ENCODE measurements around the gene TWSG1. TPM values are rescaled to one million over a fixed set of nuclear protein-coding genes. Genes with fewer than 3 reads are reported as not detected.
A peak's percentile ranks its signal among the peaks of the same experiment; 100 is the strongest.

Gene TWSG1
- total RNA-seq, 1 experiment from 2014 or later: 43.7 TPM

GRCh38 chr18:9330419-9330818, 4.2 kb upstream of the TWSG1 start:
- no peak for TF ChIP-seq CTCF (IDR thresholded peaks at IDR 0.05; ENCODE audit: insufficient read depth in 1 of 2, low read depth in 1 of 2, low read length in 1 of 2, severe bottlenecking in 1 of 2, unreplicated experiment in 1 of 2)
- no peaks in the 10 kb centered on the region for H3K9me3 ChIP-seq
- Mint-ChIP-seq H3K27ac (ENCODE audit: unreplicated experiment) (no peak overlapping the region), H3K4me3 (ENCODE audit: unreplicated experiment) (no peak overlapping the region), H3K27me3 (ENCODE audit: insufficient read depth, unreplicated experiment) (no peaks in the 10 kb centered on the region), H3K4me1 (ENCODE audit: low read depth, unreplicated experiment) (no peaks in the 10 kb centered on the region), H3K36me3 (ENCODE audit: insufficient read depth, unreplicated experiment) (no peaks in the 10 kb centered on the region), H3K9me3 (ENCODE audit: unreplicated experiment) (no peaks in the 10 kb centered on the region)
- H3K4me3 ChIP-seq (ENCODE audit: low read depth, low read length): no peak overlapping the region
- no peaks in the 10 kb centered on the region for H3K27me3 ChIP-seq (replicated peaks; ENCODE audit: control insufficient read depth, insufficient read depth, low read length)
- CTCF ChIA-PET: no interaction called here
- H3K4me1 ChIP-seq: no peaks in the 10 kb centered on the region
- no peak for DNase-seq
- intact Hi-C loops (cut with micrococcal nuclease; ENCODE audit: unreplicated experiment): loop anchor here (10.0 kb wide), 2 partner anchors 116 to 196 kb away; partner anchors contain the start of gene ANKRD12
- no TSS peak for BruUV-seq (replicated peaks)
- no peaks in the 10 kb centered on the region for H3K36me3 ChIP-seq (ENCODE audit: control insufficient read depth, insufficient read depth, low read length)
- POLR2A ChIA-PET: no interaction called here

- H3K9me3 ChIP-seq: no peaks in the 10 kb centered on the region
- peak overlapping the region; percentile 97 for H3K4me3 Mint-ChIP-seq (ENCODE audit: unreplicated experiment)
- no peaks in the 10 kb centered on the region for H3K27me3 Mint-ChIP-seq (ENCODE audit: insufficient read depth, unreplicated experiment)
- H3K36me3 ChIP-seq (ENCODE audit: control insufficient read depth, insufficient read depth, low read length): no peaks in the 10 kb centered on the region
- peak overlapping the region; percentile 97 for H3K27ac Mint-ChIP-seq (ENCODE audit: unreplicated experiment)
- BruUV-seq (replicated peaks): TSS peak; percentile 76
- no peaks in the 10 kb centered on the region for H3K27me3 ChIP-seq (replicated peaks; ENCODE audit: control insufficient read depth, insufficient read depth, low read length)
- H3K4me1 ChIP-seq: 0 out of 2 replicates have a peak, but pooled peaks cover 4% of the 10 kb centered on the region
- TF ChIP-seq CTCF (IDR thresholded peaks at IDR 0.05; ENCODE audit: insufficient read depth in 1 of 2, low read depth in 1 of 2, low read length in 1 of 2, severe bottlenecking in 1 of 2, unreplicated experiment in 1 of 2): no peak
- H3K9me3 Mint-ChIP-seq (ENCODE audit: unreplicated experiment): no peaks in the 10 kb centered on the region
- H3K36me3 Mint-ChIP-seq (ENCODE audit: insufficient read depth, unreplicated experiment): peaks cover 8% of the 10 kb centered on the region
- H3K4me3 ChIP-seq (ENCODE audit: low read depth, low read length): peak overlapping the region; percentile 67
- intact Hi-C loops (cut with micrococcal nuclease; ENCODE audit: unreplicated experiment): loop anchor here (1.0 to 10.0 kb wide), 6 partner anchors 29 to 260 kb away; partner anchors contain the start of genes ANKRD12 and RALBP1
- H3K4me1 Mint-ChIP-seq (ENCODE audit: low read depth, unreplicated experiment): no peaks in the 10 kb centered on the region
- ChIA-PET POLR2A (interaction anchor here (0.6 to 2.0 kb wide), 12 partner anchors 8 to 182 kb away, joined by 3 to 11 read pairs (median 6); partner anchors contain the start of gene RALBP1), CTCF (interaction anchor here (0.6 to 1.7 kb wide), 11 partner anchors 10 to 1320 kb away, joined by 3 to 6 read pairs (median 3); no protein-coding TSS in a partner anchor)
- peak in 1 of 2 experiments; percentile 49 for DNase-seq
These were observed 888 bp upstream of the TWSG1 start for GRCh38 chr18:9333441-9334328.

GRCh38 chr18:9334973-9335696, 562 bp downstream of the TWSG1 start:
- Histone ChIP-seq H3K4me1 (0 out of 2 replicates have a peak, but pooled peaks cover 4% of the 10 kb centered on the region), H3K9me3 (no peaks in the 10 kb centered on the region), H3K4me3 (ENCODE audit: low read depth, low read length) (peak overlapping the region; percentile 80), H3K36me3 (ENCODE audit: control insufficient read depth, insufficient read depth, low read length) (no peaks in the 10 kb centered on the region), H3K27me3 (replicated peaks; ENCODE audit: control insufficient read depth, insufficient read depth, low read length) (no peaks in the 10 kb centered on the region)
- Mint-ChIP-seq H3K4me3 (ENCODE audit: unreplicated experiment) (peak overlapping the region; percentile 97), H3K4me1 (ENCODE audit: low read depth, unreplicated experiment) (no peaks in the 10 kb centered on the region), H3K36me3 (ENCODE audit: insufficient read depth, unreplicated experiment) (peaks cover 15% of the 10 kb centered on the region), H3K9me3 (ENCODE audit: unreplicated experiment) (no peaks in the 10 kb centered on the region), H3K27ac (ENCODE audit: unreplicated experiment) (no peak overlapping the region), H3K27me3 (ENCODE audit: insufficient read depth, unreplicated experiment) (no peaks in the 10 kb centered on the region)
- intact Hi-C loops (cut with micrococcal nuclease; ENCODE audit: unreplicated experiment): loop anchor here (1.0 to 10.0 kb wide), 6 partner anchors 28 to 262 kb away; partner anchors contain the start of genes ANKRD12 and RALBP1
- peak in 1 of 2 experiments; percentile 1 for TF ChIP-seq CTCF (IDR thresholded peaks at IDR 0.05; ENCODE audit: insufficient read depth in 1 of 2, low read depth in 1 of 2, low read length in 1 of 2, severe bottlenecking in 1 of 2, unreplicated experiment in 1 of 2)
- ChIA-PET CTCF (interaction anchor here (0.6 to 1.7 kb wide), 5 partner anchors 20 to 147 kb away, joined by 3 to 6 read pairs (median 3); no protein-coding TSS in a partner anchor), POLR2A (interaction anchor here (0.5 to 2.0 kb wide), 5 partner anchors 14 to 308 kb away, joined by 3 to 9 read pairs (median 5); partner anchors contain the start of gene RALBP1)
- BruUV-seq (replicated peaks): TSS peak; percentile 50
- no peak for DNase-seq
